ENCODE measurements around the gene ABL2. TPM values are rescaled to one million over a fixed set of nuclear protein-coding genes. Genes with fewer than 3 reads are reported as not detected.

Gene ABL2
- total and polyA plus RNA-seq, 9 of the 15 experiments (the other 6 are each of a cell fraction or from before 2014, with no cell fraction given), result 1.4 to 15.0 (median 8.6) TPM

DNA sequence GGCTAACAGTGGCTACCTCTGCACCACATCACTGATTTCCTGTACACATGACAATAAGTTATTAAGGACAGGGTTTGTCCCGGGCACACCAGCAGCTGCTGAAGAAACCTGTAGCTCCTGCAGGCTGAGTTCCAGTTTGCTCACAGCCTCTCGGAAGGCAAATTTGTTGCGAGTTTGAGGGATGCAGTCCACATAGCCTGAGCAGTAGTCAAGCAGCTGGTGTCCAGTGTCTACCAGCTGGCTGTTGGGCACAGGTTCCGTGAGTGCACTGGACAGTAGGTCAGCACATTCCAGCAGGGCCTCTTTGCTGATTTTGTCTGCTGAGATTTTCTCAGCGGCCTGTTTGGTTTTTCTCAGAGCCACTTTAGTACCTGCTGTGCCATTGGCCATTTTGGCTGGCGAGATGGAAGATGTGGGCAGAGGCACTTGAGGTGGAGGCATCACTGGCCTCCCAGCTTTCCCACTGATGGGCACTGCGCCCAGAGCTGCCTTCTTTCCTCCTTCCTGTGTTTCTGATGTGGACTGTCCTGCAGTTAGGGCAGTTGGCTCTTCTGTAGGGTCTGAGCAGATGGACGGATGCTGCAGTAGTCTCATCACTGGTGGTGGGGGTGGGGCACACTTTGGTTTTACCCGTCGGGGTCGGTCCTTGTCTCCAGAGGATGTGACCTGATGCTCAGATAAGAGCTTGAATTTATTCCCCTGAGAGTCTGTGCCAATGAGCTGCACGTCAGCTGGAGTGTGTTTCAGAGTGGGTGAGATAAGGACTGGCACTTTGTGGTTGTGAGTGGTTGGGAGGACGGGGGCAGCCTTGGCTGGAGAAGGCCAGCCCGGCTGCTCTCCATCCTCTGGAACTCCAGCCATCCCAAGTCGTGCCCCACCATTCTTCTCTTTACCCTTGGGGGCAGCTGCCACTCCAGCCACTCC lies 121.5 kb downstream of the ABL2 start:
- ATAC-seq, result no peak
- Histone ChIP-seq H3K9me1 (ENCODE audit: control insufficient read depth, insufficient read depth, low read length) (no peaks in the 10 kb centered on the region), H3K27ac (ENCODE audit: extremely low read depth, low read depth, low read length) (no peak overlapping the region), H3K4me1 (replicated peaks in 1 of 2; ENCODE audit: control insufficient read depth in 2 of 2, insufficient read depth in 2 of 2, low read length in 2 of 2) (no peaks in the 10 kb centered on the region), H3K27me3 (ENCODE audit: control insufficient read depth in 2 of 2, insufficient read depth in 2 of 2, low read length in 2 of 2) (no peaks in the 10 kb centered on the region), H3K4me3 (no peak overlapping the region), H3K36me3 (ENCODE audit: control insufficient read depth, insufficient read depth, low read length) (peaks cover 54% of the 10 kb centered on the region), H3K79me2 (ENCODE audit: control insufficient read depth, insufficient read depth, low read length) (no peaks in the 10 kb centered on the region), H2AFZ (ENCODE audit: low read depth, low read length) (no peak overlapping the region), H3K9ac (ENCODE audit: insufficient read depth in 1 of 2, low read depth in 2 of 2, low read length in 2 of 2) (no peak overlapping the region; a peak in 1 of 4 replicates), H3K9me3 (replicated peaks; ENCODE audit: control insufficient read depth, insufficient read depth, low read depth, low read length) (no peaks in the 10 kb centered on the region), H3K4me2 (ENCODE audit: insufficient read depth, low read length) (no peak overlapping the region), H4K20me1 (replicated peaks; ENCODE audit: control insufficient read depth, insufficient read depth, low read length) (no peaks in the 10 kb centered on the region)
- TF ChIP-seq, protein P1, sequence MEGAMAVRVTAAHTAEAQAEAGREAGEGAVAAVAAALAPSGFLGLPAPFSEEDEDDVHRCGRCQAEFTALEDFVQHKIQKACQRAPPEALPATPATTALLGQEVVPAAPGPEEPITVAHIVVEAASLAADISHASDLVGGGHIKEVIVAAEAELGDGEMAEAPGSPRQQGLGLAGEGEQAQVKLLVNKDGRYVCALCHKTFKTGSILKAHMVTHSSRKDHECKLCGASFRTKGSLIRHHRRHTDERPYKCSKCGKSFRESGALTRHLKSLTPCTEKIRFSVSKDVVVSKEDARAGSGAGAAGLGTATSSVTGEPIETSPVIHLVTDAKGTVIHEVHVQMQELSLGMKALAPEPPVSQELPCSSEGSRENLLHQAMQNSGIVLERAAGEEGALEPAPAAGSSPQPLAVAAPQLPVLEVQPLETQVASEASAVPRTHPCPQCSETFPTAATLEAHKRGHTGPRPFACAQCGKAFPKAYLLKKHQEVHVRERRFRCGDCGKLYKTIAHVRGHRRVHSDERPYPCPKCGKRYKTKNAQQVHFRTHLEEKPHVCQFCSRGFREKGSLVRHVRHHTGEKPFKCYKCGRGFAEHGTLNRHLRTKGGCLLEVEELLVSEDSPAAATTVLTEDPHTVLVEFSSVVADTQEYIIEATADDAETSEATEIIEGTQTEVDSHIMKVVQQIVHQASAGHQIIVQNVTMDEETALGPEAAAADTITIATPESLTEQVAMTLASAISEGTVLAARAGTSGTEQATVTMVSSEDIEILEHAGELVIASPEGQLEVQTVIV (CRISPR knock-in tag; IDR thresholded peaks at IDR 0.05; ENCODE audit: borderline replicate concordance), result no peak
- TF ChIP-seq, protein P2, sequence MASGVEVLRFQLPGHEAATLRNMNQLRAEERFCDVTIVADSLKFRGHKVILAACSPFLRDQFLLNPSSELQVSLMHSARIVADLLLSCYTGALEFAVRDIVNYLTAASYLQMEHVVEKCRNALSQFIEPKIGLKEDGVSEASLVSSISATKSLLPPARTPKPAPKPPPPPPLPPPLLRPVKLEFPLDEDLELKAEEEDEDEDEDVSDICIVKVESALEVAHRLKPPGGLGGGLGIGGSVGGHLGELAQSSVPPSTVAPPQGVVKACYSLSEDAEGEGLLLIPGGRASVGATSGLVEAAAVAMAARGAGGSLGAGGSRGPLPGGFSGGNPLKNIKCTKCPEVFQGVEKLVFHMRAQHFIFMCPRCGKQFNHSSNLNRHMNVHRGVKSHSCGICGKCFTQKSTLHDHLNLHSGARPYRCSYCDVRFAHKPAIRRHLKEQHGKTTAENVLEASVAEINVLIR (CRISPR knock-in tag; IDR thresholded peaks at IDR 0.05), result no peak
- TF ChIP-seq ZNF311 (CRISPR knock-in tag; IDR thresholded peaks at IDR 0.05) (no peak), U2AF1 (optimal IDR thresholded peaks at IDR 0.05; ENCODE audit: low read depth, low read length) (no peak), ZNF23 (CRISPR knock-in tag; IDR thresholded peaks at IDR 0.05) (no peak)
- no TSS peak for BruUV-seq (replicated peaks)
- no peak for FAIRE-seq
- ChIA-PET CTCF (ENCODE audit: low intra/inter-chr PET ratio) (no interaction called here), POLR2A (interaction anchor here (0.6 to 1.7 kb wide), 3 partner anchors 13 to 399 kb away, joined by 3 to 7 read pairs (median 4); no protein-coding TSS in a partner anchor)
- DNase-seq (ENCODE audit: extremely low read depth in 1 of 4, low spot score in 3 of 4), result no peak
- WGBS (ENCODE audit: insufficient coverage, low coverage, missing lambda C conversion rate), result 84% methylated on average over 15 of the region's 15 CpGs
- intact Hi-C loops (cut with micrococcal nuclease) (no loop called here), in situ Hi-C loops (cut with MboI) (no loop called here)
